Neuronal stem cell (in vitro differentiated cells): ENCODE data around the gene TCF15.
A peak's percentile ranks its signal among the peaks of the same experiment; 100 is the strongest.

Source experiments
- DNase-seq: peaks from one replicate; pipeline ENCODE4 v3.0.0-alpha.2; 2013; ENCODE audit warnings: low spot score
- H2AFZ ChIP-seq: one replicate; pipeline ENCODE4 v1.6.1; 2013; ENCODE audit warnings: mild to moderate bottlenecking, low read length, inconsistent platforms
- H2AK5ac ChIP-seq: 2 replicates; pipeline ENCODE4 v1.6.1; 2013; ENCODE audit warnings: low read depth, mild to moderate bottlenecking, inconsistent platforms, low read length, moderate library complexity, mixed read lengths
- H2BK120ac ChIP-seq: 2 replicates; pipeline ENCODE4 v1.6.1; 2013; ENCODE audit warnings: low read depth, mild to moderate bottlenecking, inconsistent platforms, low read length, moderate library complexity, mixed read lengths
- H2BK12ac ChIP-seq: one replicate; pipeline ENCODE4 v1.6.1; 2013; ENCODE audit warnings: low read length, inconsistent platforms
- H2BK15ac ChIP-seq: 2 replicates; pipeline ENCODE4 v1.6.1; 2013; ENCODE audit warnings: mild to moderate bottlenecking, low read length, inconsistent platforms, mixed read lengths
- H2BK5ac ChIP-seq: one replicate; pipeline ENCODE4 v1.6.1; 2013; ENCODE audit warnings: inconsistent platforms, mild to moderate bottlenecking, low read length, moderate library complexity
- H3K14ac ChIP-seq: one replicate; pipeline ENCODE4 v1.6.1; 2013; ENCODE audit warnings: low read length, inconsistent platforms
- H3K18ac ChIP-seq: 2 replicates; pipeline ENCODE4 v1.6.1; 2013; ENCODE audit warnings: low read length, inconsistent platforms
- H3K23ac ChIP-seq: 2 replicates; pipeline ENCODE4 v1.6.1; 2013; ENCODE audit warnings: low read depth, mild to moderate bottlenecking, mixed read lengths, low read length, inconsistent platforms; ENCODE audit not compliant: poor library complexity
- H3K27ac ChIP-seq: replicated peaks from 3 replicates; pipeline ENCODE4 v1.5.1; 2013; ENCODE audit warnings: low read length, inconsistent platforms
- H3K27me3 ChIP-seq, 3 experiments: 2 replicates each; pipeline ENCODE4 v1.6.1; 2013; ENCODE audit warnings: low read length in 3 of 3, mild to moderate bottlenecking in 2 of 3, inconsistent platforms in 1 of 3, low read depth in 1 of 3, mixed read lengths in 1 of 3, moderate library complexity in 1 of 3; ENCODE audit not compliant: control insufficient read depth in 3 of 3, insufficient read depth in 3 of 3
- H3K36me3 ChIP-seq, 2 donors: replicated peaks in 1 of 2; 2 replicates each; pipeline ENCODE4 v1.6.1; 2013; ENCODE audit warnings: low read length in 2 of 2; ENCODE audit not compliant: control insufficient read depth in 2 of 2, insufficient read depth in 2 of 2
- H3K4ac ChIP-seq: 2 replicates; pipeline ENCODE4 v1.6.1; 2013; ENCODE audit warnings: inconsistent platforms, mild to moderate bottlenecking, low read length, moderate library complexity
- H3K4me1 ChIP-seq, 2 donors: 1 replicate in 1 of 2; 2 replicates in 1 of 2; pipeline ENCODE4 v1.6.1; 2013; ENCODE audit warnings: low read length in 2 of 2, low read depth in 1 of 2; ENCODE audit not compliant: control insufficient read depth in 2 of 2, insufficient read depth in 1 of 2
- H3K4me2 ChIP-seq: one replicate; pipeline ENCODE4 v1.6.1; 2013; ENCODE audit warnings: mild to moderate bottlenecking, low read length, inconsistent platforms; ENCODE audit not compliant: insufficient read depth, poor library complexity, severe bottlenecking
- H3K4me3 ChIP-seq, 2 donors: 2 replicates each; pipeline ENCODE4 v1.5.1; 2013; ENCODE audit warnings: low read length in 2 of 2, mild to moderate bottlenecking in 2 of 2, inconsistent platforms in 1 of 2, moderate library complexity in 1 of 2
- H3K79me1 ChIP-seq: one replicate; pipeline ENCODE4 v1.6.1; 2013; ENCODE audit warnings: low read depth, mild to moderate bottlenecking, inconsistent platforms, low read length, moderate library complexity
- H3K9ac ChIP-seq: one replicate; pipeline ENCODE4 v1.6.1; 2013; ENCODE audit warnings: mild to moderate bottlenecking, low read depth, low read length, inconsistent platforms; ENCODE audit not compliant: poor library complexity
- H3K9me3 ChIP-seq, 2 donors: replicated peaks in 1 of 2; 2 replicates each; pipeline versions ENCODE3 to v1.6.1; 2013; ENCODE audit warnings: low read length in 2 of 2, mild to moderate bottlenecking in 2 of 2, inconsistent platforms in 1 of 2, low read depth in 1 of 2, mixed read lengths in 1 of 2, moderate library complexity in 1 of 2; ENCODE audit not compliant: control insufficient read depth in 2 of 2, insufficient read depth in 1 of 2
- H4K8ac ChIP-seq: one replicate; pipeline ENCODE4 v1.6.1; 2013; ENCODE audit warnings: low read depth, mild to moderate bottlenecking, inconsistent platforms, low read length, moderate library complexity
- H4K91ac ChIP-seq: one replicate; pipeline ENCODE4 v1.6.1; 2013; ENCODE audit warnings: low read length, low read depth, mild to moderate bottlenecking, inconsistent platforms; ENCODE audit not compliant: poor library complexity
- WGBS, 2 donors: extraction: QIAGEN DNeasy Blood & Tissue Kit; methylation state at CpG; one replicate each; pipeline ENCODE4 v1.1.7; 2013; ENCODE audit warnings: missing lambda C conversion rate in 2 of 2, mixed read lengths in 1 of 2; ENCODE audit not compliant: insufficient read length in 2 of 2, insufficient replicate concordance in 1 of 2; ENCODE audit errors: extremely low coverage in 2 of 2; 5-methylcytosine and 5-hydroxymethylcytosine counted together

TCF15 gene

GRCh38 chr20:576156-576555, 34.0 kb downstream of the TCF15 start:
- DNase-seq, result no peak
- Histone ChIP-seq H3K36me3 (no peaks in the 10 kb centered on the region), H4K8ac (no peak overlapping the region), H3K4ac (no peak overlapping the region), H3K4me2 (no peak overlapping the region), H4K91ac (no peak overlapping the region), H3K27me3 (peaks cover 0 to 56% (median 0%) of the 10 kb centered on the region in 3 experiments), H2AK5ac (no peak overlapping the region), H2BK12ac (no peak overlapping the region), H2BK120ac (no peak overlapping the region), H3K4me3 (no peak overlapping the region), H3K9ac (no peak overlapping the region), H3K4me1 (peaks cover 0 to 15% of the 10 kb centered on the region in 2 donors), H3K9me3 (no peaks in the 10 kb centered on the region), H3K23ac (no peak overlapping the region), H3K14ac (no peak overlapping the region), H2BK5ac (no peak overlapping the region), H2BK15ac (no peak overlapping the region), H3K18ac (no peak overlapping the region), H2AFZ (no peak overlapping the region), H3K79me1 (no peaks in the 10 kb centered on the region), H3K27ac (no peak overlapping the region)
- WGBS, 2 donors, result no CpG with 5 or more reads among the region's 3 CpGs

- Histone ChIP-seq H3K4me2 (no peak overlapping the region), H2BK120ac (no peak overlapping the region), H3K36me3 (no peaks in the 10 kb centered on the region), H3K14ac (no peak overlapping the region), H3K4me3 (no peak overlapping the region), H3K27me3 (peaks cover 0 to 56% (median 0%) of the 10 kb centered on the region in 3 experiments), H2BK15ac (no peak overlapping the region), H2BK5ac (no peak overlapping the region), H3K9me3 (no peaks in the 10 kb centered on the region), H3K18ac (no peak overlapping the region), H3K9ac (no peak overlapping the region), H3K4me1 (peaks cover 0 to 15% of the 10 kb centered on the region in 2 donors), H3K4ac (no peak overlapping the region), H3K79me1 (no peaks in the 10 kb centered on the region), H3K23ac (no peak overlapping the region), H3K27ac (no peak overlapping the region), H4K8ac (no peak overlapping the region), H4K91ac (no peak overlapping the region), H2AK5ac (no peak overlapping the region), H2AFZ (no peak overlapping the region), H2BK12ac (no peak overlapping the region)
- DNase-seq, result no peak
- WGBS, 2 donors, result no CpG with 5 or more reads among the region's 3 CpGs
Measured at GRCh38 chr20:575230-575629, 34.9 kb downstream of the TCF15 start.

GRCh38 chr20:574297-574942, 35.7 kb downstream of the TCF15 start:
- Histone ChIP-seq H3K9me3 (no peaks in the 10 kb centered on the region), H4K91ac (no peak overlapping the region), H3K27me3 (peaks cover 0 to 59% (median 0%) of the 10 kb centered on the region in 3 experiments), H3K4me1 (peaks cover 0 to 15% of the 10 kb centered on the region in 2 donors), H3K23ac (no peak overlapping the region), H3K36me3 (no peaks in the 10 kb centered on the region), H3K9ac (peak overlapping the region; percentile 39), H4K8ac (no peak overlapping the region), H2BK15ac (no peak overlapping the region), H3K4ac (no peak overlapping the region), H2BK5ac (no peak overlapping the region), H2BK12ac (no peak overlapping the region), H3K4me3 (no peak overlapping the region), H2BK120ac (no peak overlapping the region), H3K79me1 (no peaks in the 10 kb centered on the region), H3K27ac (no peak overlapping the region), H2AFZ (peak overlapping the region; percentile 21), H3K14ac (no peak overlapping the region), H3K4me2 (no peak overlapping the region), H3K18ac (peak overlapping the region; percentile 76), H2AK5ac (no peak overlapping the region)
- no CpG with 5 or more reads among the region's 15 CpGs for WGBS, 2 donors
- no peak for DNase-seq

- Histone ChIP-seq H2AK5ac (peak overlapping the region; percentile 65), H3K27ac (no peak overlapping the region)
- WGBS, 2 donors, result no CpG with 5 or more reads among the region's 12 CpGs
Measured at GRCh38 chr20:573414-574296, 36.5 kb downstream of the TCF15 start.

More at GRCh38 chr20:573414-574296, 36.5 kb downstream of the TCF15 start:
- Histone ChIP-seq H3K14ac (no peak overlapping the region), H2BK12ac (peak overlapping the region; percentile 4), H2AFZ (no peak overlapping the region), H4K8ac (no peak overlapping the region), H3K79me1 (no peaks in the 10 kb centered on the region), H3K27me3 (peaks cover 0 to 65% (median 0%) of the 10 kb centered on the region in 3 experiments), H3K4me2 (no peak overlapping the region), H4K91ac (no peak overlapping the region), H2BK5ac (no peak overlapping the region), H3K4ac (no peak overlapping the region), H2BK120ac (no peak overlapping the region), H3K18ac (no peak overlapping the region), H3K36me3 (no peaks in the 10 kb centered on the region), H2BK15ac (peak overlapping the region; percentile 73), H3K4me3 (no peak overlapping the region), H3K9ac (no peak overlapping the region), H3K9me3 (no peaks in the 10 kb centered on the region), H3K23ac (no peak overlapping the region), H3K4me1 (peaks cover 0 to 17% of the 10 kb centered on the region in 2 donors)
- no peak for DNase-seq
